Testis (tissue), 2 donors: ENCODE measurements around the gene HSPA6.
"Not testable (repeated sequence)": the region's sequence is repeated elsewhere in the genome, so short reads cannot be mapped to it uniquely, and the experiment has no call there.

Experiments used
- CTCF ChIP-seq, 3 experiments: fragments of 450-650 bp in 2 of 3; fragments of 200-600 bp in 1 of 3; sonication (generic) in 1 of 3; IDR thresholded peaks; one replicate each; pipeline ENCODE4 v1.5.1; 2016 to 2019; ENCODE audit warnings: antibody characterized with exemption in 3 of 3, mild to moderate bottlenecking in 2 of 3, moderate library complexity in 1 of 3
- POLR2A ChIP-seq: fragments of 450-650 bp; IDR thresholded peaks from one replicate; pipeline ENCODE4 v1.6.1; 2017; ENCODE audit warnings: antibody characterized with exemption, mild to moderate bottlenecking, moderate library complexity

DNA sequence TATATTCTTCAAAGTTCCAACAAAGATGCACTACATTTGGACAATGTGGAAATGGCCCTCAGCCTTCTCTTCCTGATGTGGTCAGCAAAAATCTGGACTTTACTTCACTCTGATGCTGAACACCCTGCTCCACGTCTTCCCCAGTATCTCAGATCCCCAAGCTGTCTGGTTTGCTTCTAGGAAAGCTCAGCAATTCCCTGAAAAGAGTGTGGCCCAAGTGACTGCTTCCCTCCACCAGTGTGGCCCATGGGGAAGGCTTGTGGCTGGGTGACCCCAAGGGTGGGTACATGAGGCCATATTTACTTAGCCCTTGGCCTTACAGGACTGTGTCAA, 10.9 kb upstream of the HSPA6 start:
- not testable (repeated sequence) for TF ChIP-seq CTCF (IDR thresholded peaks at IDR 0.05); POLR2A
